ENCODE data around the gene NDUFA9. TPM values are rescaled to one million over a fixed set of nuclear protein-coding genes. Genes with fewer than 3 reads are reported as not detected.
A peak's percentile ranks its signal among the peaks of the same experiment; 100 is the strongest.

NDUFA9 gene
- total RNA-seq, 1 donor from 2014 or later: 338 TPM

- no peak for DNase-seq
- Histone ChIP-seq H3K4me1 (peaks cover 57% of the 10 kb centered on the region), H3K27me3 (ENCODE audit: low read depth) (no peaks in the 10 kb centered on the region), H3K36me3 (peaks cover 3% of the 10 kb centered on the region), H3K4me3 (peak overlapping the region; percentile 90), H3K27ac (replicated peaks) (peak overlapping the region; percentile 93), H3K9me3 (replicated peaks) (no peaks in the 10 kb centered on the region)
- TF ChIP-seq CTCF (IDR thresholded peaks at IDR 0.05; ENCODE audit: borderline replicate concordance): no peak
- intact Hi-C loops (cut with micrococcal nuclease): no loop called here
Observed at GRCh38 chr12:4649358-4649661, 396 bp downstream of the NDUFA9 start.

GRCh38 chr12:4653257-4653656 lies 4.3 kb downstream of the NDUFA9 start:
- no peak overlapping the region for H3K27ac ChIP-seq (replicated peaks)
- intact Hi-C loops (cut with micrococcal nuclease): no loop called here

GRCh38 chr12:4653691-4654090 lies 4.8 kb downstream of the NDUFA9 start:
- no peaks in the 10 kb centered on the region for H3K27me3 ChIP-seq (ENCODE audit: low read depth)
- H3K9me3 ChIP-seq (replicated peaks): no peaks in the 10 kb centered on the region
- H3K36me3 ChIP-seq: peaks cover 47% of the 10 kb centered on the region
- DNase-seq: no peak
- no peak overlapping the region for H3K27ac ChIP-seq (replicated peaks)
- H3K4me3 ChIP-seq: no peak overlapping the region
- no peak for TF ChIP-seq CTCF (IDR thresholded peaks at IDR 0.05; ENCODE audit: borderline replicate concordance)
- H3K4me1 ChIP-seq: peaks cover 45% of the 10 kb centered on the region
- intact Hi-C loops (cut with micrococcal nuclease): no loop called here

More at GRCh38 chr12:4653257-4653656, 4.3 kb downstream of the NDUFA9 start:
- H3K27me3 ChIP-seq (ENCODE audit: low read depth): no peaks in the 10 kb centered on the region
- no peaks in the 10 kb centered on the region for H3K9me3 ChIP-seq (replicated peaks)
- TF ChIP-seq CTCF (IDR thresholded peaks at IDR 0.05; ENCODE audit: borderline replicate concordance): no peak
- no peak overlapping the region for H3K4me3 ChIP-seq
- H3K36me3 ChIP-seq: peaks cover 43% of the 10 kb centered on the region
- no peak for DNase-seq
- peaks cover 49% of the 10 kb centered on the region for H3K4me1 ChIP-seq

GRCh38 chr12:4663971-4664505 lies 15.1 kb downstream of the NDUFA9 start:
- H3K36me3 ChIP-seq: peaks cover 99% of the 10 kb centered on the region
- no peak overlapping the region for H3K27ac ChIP-seq (replicated peaks)
- TF ChIP-seq CTCF (IDR thresholded peaks at IDR 0.05; ENCODE audit: borderline replicate concordance): no peak
- no peaks in the 10 kb centered on the region for H3K9me3 ChIP-seq (replicated peaks)
- no peaks in the 10 kb centered on the region for H3K27me3 ChIP-seq (ENCODE audit: low read depth)
- no peak for DNase-seq
- intact Hi-C loops (cut with micrococcal nuclease): no loop called here
- H3K4me1 ChIP-seq: no peaks in the 10 kb centered on the region
- no peak overlapping the region for H3K4me3 ChIP-seq

- no peak for TF ChIP-seq CTCF (IDR thresholded peaks at IDR 0.05; ENCODE audit: borderline replicate concordance)
- Histone ChIP-seq H3K4me1 (no peaks in the 10 kb centered on the region), H3K36me3 (peaks cover 99% of the 10 kb centered on the region), H3K9me3 (replicated peaks) (no peaks in the 10 kb centered on the region), H3K27ac (replicated peaks) (no peak overlapping the region), H3K4me3 (no peak overlapping the region), H3K27me3 (ENCODE audit: low read depth) (no peaks in the 10 kb centered on the region)
- intact Hi-C loops (cut with micrococcal nuclease): no loop called here
- no peak for DNase-seq
Observed at GRCh38 chr12:4665236-4665635, 16.3 kb downstream of the NDUFA9 start.
